Measurements from ENCODE around the gene PHF13.
"Not testable (repeated sequence)": the region's sequence is repeated elsewhere in the genome, so short reads cannot be mapped to it uniquely, and the experiment has no call there.

PHF13 gene

GRCh38 chr1:6631058-6631457, 17.5 kb downstream of the PHF13 start:
- no peak for DNase-seq

- no peak for DNase-seq
Measured at GRCh38 chr1:6632588-6633514, 19.3 kb downstream of the PHF13 start.

GRCh38 chr1:6634371-6635052, 21.0 kb downstream of the PHF13 start:
- DNase-seq, result no peak

GRCh38 chr1:6635161-6635909, 21.8 kb downstream of the PHF13 start:
- no peak for DNase-seq

DNA sequence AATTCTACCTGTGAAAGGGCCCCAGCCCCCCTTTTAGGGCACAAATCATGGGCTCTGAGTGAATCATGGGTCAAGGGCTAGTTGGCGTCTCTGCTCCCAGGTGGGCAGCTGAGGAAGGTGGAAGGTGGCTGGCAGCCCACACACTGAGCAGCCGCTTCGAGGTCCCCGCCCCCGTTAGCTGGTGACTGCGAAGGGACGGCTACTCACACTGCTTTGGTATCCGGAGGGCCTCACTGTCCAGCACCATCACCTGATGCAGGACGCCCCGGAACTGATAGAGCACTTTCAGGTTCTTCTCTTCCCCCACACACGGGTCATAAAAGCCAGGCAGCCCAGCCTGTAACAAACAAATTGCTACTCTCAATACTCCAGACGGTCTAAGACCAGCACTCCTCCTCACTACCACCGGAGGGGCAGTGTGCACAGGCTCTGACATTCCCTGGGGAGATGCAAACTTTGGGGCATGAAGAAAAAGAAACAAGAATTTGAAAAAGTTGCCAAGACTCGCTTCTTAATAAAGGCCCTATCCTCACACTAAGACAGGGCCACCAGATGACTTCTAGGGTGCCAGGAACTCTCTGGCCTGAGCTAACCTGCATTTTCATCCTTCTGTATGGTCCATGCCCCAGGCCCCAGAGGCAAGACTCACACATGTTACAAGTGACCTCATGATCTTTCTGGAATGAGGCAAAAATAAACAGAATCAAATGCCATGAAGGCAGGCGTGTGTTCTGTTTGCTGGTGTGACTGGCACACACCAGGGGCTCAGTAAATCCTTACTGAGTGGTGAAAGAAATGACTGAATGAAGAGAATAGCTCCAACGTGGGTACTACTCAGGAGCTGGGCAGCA, 22.6 kb downstream of the PHF13 start:
- DNase-seq, result no peak

DNA sequence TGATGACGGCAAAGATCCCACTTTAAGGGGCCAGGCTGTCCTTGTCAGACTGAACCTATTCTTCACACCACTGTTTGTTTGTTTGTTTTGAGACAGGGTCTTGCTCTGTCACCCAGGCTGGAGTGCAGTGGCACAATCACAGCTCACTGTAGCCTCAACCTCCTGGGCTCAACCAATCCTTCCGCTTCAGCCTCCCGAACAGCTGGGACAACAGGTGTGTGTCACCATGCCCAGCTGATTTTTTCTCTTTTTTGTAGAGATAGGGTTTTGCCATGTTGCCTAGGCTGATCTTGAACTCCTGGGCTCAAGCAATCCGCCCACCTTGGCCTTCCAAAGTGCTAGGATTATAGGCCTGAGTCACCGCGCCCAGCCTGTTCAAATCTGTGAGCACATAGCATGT, 23.2 kb downstream of the PHF13 start:
- not testable (repeated sequence) for DNase-seq

DNA sequence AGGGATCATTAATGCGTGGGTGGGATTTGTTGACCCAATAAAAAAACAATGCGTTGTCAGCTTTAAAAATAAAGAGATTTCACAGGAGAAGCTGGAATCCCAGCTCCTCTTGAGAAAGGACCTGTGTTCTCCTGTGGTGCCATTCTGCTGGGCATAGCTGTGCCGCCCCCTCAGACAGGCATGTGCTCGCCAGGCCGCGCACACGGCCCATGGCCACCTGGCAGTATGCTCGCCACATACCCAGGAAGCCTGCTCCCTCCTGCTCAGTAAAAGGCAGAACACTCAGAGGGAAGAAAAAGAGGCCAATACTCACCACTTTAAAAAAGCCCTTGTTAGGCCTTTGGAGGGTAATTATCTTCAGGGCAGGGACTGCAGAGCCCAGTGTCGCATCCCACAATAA, 24.2 kb downstream of the PHF13 start:
- DNase-seq, result no peak

DNA sequence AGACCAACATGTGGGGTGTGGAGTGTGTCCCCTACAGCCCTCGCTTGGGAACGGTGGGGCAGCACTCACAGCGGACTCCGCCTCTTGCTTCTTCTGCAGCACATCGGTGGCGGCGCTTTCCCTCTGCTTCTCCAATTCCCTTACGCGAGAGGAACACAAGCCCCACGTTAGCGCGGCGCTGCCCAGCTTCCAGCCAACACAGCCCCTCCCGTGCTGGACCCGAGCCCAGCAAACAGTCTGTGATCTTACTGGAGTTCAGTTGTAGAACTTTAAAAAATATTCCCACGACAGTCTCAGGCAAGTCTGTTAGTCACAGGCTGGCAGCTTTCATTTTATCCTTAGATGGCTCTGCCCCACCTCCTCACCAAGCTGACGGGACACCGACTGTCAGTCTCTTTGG, 24.7 kb downstream of the PHF13 start:
- DNase-seq, result no peak

DNA sequence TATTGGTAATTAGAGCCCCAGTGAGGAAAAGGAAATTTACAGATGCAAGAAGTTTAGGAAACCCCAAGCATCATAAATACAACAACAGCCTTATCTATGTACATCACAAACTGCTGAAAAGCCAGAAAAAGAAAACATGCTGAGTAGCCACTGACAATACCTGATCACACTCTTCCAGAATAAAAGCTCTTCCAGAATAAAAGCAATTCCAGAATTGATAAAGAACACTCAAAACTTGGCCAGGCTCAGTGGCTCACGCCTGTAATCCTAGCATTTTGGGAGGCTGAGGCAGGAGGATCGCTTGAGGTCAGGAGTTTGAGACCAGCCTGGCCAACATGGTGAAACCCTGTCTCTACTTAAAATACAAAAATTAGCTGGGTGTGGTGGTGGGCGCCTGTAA, 27.3 kb downstream of the PHF13 start:
- not testable (repeated sequence) for DNase-seq

DNA sequence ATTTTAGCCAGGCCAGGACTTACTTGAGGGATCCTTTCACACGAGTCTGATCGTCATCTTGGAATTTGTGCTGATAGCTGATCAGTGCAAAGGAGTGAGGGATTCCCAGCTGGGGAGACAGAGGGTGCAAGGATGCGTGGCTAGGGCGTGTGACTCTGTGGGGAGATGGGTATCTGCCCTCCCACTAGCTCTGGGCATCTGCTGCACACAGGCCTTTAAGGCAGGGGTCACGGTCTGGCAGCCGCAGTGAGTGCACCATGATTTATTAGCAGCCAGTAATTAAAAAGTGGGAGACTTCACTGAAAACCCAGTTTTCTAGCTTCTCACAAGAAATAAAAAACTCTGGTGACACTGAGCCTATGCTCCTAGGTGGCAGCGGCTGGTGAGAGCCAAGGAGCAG, 31.5 kb downstream of the PHF13 start:
- DNase-seq, result no peak

- DNase-seq, result peak; percentile 45 to 68
Measured at GRCh38 chr1:6646499-6647148, 33.1 kb downstream of the PHF13 start.

DNA sequence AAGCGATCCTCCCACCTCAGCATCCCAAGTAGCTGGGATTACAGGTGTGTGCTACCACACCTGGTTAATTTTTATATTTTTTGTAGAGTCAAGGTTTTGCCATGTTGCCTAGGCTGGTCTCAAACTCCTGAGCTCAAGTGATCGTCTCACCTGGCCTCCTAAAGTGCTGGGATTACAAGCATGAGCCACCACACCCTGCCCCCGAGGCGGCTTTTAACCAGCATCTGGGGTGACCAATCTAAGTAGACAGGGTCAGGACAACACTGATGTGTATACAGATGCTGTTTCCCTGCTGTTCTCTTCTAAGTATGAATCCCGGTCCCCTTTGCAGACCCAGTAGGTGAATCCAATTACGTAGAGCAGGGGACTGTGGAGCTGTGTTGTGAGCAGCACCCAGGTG, 35.0 kb downstream of the PHF13 start:
- DNase-seq, result no peak

DNA sequence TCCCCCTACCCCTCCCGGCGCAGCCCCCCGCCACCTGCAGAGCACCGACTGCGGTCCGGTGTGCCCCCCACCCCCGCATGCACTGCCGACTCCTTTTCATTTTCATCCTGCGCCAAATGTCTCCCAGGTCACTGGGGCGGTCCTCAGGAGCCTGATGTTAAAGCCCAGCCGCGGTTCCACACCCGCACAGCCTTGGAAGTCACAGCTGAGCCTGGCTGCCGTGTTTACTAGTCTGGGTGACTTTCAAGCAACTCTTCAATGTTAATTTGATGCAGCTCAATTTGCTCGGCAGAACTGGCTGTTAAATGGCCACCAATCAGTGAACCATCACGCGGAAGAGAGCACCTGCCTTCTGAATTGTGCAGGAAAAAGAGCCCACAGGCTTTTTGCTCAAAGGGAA, 38.4 kb downstream of the PHF13 start:
- no peak for DNase-seq

DNA sequence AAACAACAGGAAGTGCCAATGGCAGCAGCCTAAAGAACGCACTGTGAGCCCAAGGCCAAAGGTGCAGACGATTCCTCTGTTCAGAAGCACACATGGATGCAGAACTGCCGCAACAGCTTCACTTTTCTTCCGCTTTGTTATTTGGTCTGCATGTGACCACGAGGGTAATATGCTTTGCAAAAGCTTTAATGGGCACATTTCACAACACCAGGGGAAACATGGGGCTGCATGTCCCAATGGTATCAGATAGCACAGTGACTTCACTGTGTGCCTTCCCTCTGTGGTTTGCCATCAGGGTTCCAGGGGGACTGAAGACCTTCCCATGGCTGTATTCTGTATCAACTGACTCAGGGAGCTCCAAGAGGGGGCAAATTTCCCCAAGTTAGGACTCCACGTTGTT, 39.5 kb downstream of the PHF13 start:
- DNase-seq, result no peak

DNA sequence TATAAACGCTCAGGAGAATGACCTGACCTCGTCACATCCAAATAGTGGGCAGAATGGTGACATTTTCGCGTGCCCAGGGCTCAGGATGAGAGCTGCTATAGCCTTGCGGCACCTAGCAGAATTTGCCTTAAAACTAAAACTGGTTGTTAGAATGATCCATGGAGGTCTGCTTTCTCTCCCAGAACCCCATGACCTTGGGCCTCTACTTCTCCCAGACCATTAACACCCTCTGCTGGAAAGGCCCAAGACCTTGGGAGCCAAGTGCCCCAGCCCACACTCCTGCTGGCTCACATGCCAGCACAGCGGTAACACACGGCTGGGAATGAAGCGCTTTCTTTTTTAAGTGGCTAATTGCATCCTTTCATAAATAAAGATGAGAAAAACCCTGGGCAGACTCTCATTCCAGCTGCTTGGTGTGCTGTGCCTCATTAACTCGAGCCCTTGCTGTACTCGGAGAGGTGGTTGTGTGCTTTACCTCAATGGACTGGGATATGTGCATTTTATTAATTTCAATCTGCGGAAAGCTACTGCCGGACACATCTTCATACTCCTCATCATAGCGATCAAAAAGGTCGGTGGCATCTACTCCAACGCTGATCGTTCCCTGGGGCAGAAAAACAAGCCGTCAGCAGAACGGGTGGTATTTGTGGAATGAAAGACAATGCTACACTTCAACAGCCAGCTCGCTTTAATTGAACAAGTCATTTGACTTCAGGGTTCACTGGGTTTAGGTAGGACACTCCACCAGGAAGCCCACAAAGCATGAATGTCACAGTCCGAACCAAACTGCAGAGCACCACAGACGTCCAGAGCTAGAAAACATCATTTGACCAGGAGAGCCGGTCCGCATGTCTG, 40.1 kb downstream of the PHF13 start:
- no peak for DNase-seq

DNA sequence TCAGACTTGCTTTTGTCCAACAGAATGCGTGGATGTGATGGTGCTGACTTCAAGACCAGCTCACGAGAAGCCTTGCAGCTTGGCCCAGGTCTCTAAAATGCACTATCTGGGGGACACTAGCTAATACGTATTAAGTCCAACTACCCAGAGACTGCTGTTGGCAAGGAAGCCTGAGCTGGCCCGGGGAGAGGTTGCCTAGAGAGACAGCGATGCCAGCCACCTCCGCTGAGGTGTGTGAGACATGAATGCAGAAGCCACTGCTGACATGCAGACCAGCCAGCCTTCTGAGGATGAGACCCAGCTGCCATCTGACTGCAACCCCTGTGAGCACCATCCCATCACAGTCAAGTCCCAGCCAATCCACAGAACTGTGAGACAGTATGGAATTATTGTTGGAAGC, 43.6 kb downstream of the PHF13 start:
- DNase-seq, result no peak

GRCh38 chr1:6658359-6659060, 45.0 kb downstream of the PHF13 start:
- DNase-seq, result no peak

- DNase-seq, result no peak
Measured at GRCh38 chr1:6660415-6661049, 47.0 kb downstream of the PHF13 start.

GRCh38 chr1:6662468-6662867, 48.9 kb downstream of the PHF13 start:
- not testable (repeated sequence) for DNase-seq

- no peak for DNase-seq
Measured at GRCh38 chr1:6666696-6667095, 53.2 kb downstream of the PHF13 start.
